ENCODE results near the gene APPBP2. TPM values are rescaled to one million over a fixed set of nuclear protein-coding genes. Genes with fewer than 3 reads are reported as not detected.
"Not testable (repeated sequence)": the region's sequence is repeated elsewhere in the genome, so short reads cannot be mapped to it uniquely, and the experiment has no call there.

Gene APPBP2, protein sequence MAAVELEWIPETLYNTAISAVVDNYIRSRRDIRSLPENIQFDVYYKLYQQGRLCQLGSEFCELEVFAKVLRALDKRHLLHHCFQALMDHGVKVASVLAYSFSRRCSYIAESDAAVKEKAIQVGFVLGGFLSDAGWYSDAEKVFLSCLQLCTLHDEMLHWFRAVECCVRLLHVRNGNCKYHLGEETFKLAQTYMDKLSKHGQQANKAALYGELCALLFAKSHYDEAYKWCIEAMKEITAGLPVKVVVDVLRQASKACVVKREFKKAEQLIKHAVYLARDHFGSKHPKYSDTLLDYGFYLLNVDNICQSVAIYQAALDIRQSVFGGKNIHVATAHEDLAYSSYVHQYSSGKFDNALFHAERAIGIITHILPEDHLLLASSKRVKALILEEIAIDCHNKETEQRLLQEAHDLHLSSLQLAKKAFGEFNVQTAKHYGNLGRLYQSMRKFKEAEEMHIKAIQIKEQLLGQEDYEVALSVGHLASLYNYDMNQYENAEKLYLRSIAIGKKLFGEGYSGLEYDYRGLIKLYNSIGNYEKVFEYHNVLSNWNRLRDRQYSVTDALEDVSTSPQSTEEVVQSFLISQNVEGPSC
- total RNA-seq = 10 to 100 TPM; 22.5 to 25.7 TPM

GRCh38 chr17:60525685-60526514, at the start of gene APPBP2:
Gene APPBP2, minus strand, starts transcription at chr17:60526242. Its CDS starts 311 bp downstream, at chr17:60525931.
- CTCF ChIA-PET = no interaction called here

GRCh38 chr17:60573236-60574051, 47.4 kb upstream of the APPBP2 start:
- ChIA-PET CTCF (interaction anchor here (0.6 to 1.2 kb wide), 2 partner anchors 17 to 330 kb away, joined by 3 read pairs; no protein-coding TSS in a partner anchor), POLR2A (no interaction called here)

More at GRCh38 chr17:60525685-60526514, at the start of gene APPBP2:
- POLR2A ChIA-PET = no interaction called here

DNA sequence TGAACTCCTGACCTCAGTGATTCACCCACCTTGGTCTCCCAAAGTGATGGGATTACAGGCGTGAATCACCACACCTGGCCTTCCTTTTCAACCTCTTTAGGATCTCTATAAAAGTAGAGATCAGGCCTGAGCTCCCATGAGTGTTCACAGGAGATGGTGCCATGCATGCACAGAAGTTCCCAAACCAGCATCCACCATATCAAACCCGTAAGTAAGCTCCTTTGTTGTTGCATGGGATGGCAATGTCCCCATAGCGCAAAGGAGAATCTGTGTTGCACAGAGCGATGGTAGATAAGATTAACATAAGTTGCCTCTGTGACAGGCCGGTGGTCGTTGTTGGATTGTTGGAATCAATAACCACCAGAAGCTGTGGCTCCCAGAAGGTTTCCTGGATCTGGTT, 39.2 kb upstream of the APPBP2 start:
- ChIA-PET POLR2A (no interaction called here), CTCF (no interaction called here)

- ChIA-PET CTCF (no interaction called here), POLR2A (no interaction called here)
Observed at GRCh38 chr17:60563743-60564142, 37.7 kb upstream of the APPBP2 start.

GRCh38 chr17:60562421-60562820, 36.4 kb upstream of the APPBP2 start:
- CTCF ChIA-PET = no interaction called here
- POLR2A ChIA-PET = no interaction called here

DNA sequence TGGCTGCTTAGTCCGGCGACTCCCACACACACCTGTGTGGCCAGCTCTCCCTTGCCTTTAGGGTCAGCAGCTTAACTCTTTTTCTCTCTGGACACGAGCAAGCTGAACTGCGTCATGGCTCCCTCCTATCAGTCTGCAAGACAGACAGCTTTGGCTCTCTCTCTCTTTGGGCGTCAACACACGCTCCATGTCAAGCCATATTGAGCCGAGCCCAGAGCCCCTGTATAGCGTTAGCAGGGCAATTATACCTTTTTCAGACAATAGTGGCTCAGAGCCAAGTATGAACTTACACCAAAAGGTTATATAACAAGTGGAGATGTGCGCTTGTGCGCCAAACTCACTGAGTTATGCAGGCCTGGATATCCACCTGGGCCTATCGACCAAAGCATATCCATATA, 34.8 kb upstream of the APPBP2 start:
- CTCF ChIA-PET = no interaction called here

GRCh38 chr17:60559995-60560859, 34.2 kb upstream of the APPBP2 start:
- ChIA-PET CTCF (no interaction called here), POLR2A (no interaction called here)

More for the DNA sequence above, 34.8 kb upstream of the APPBP2 start:
- POLR2A ChIA-PET = no interaction called here

GRCh38 chr17:60559659-60559994, 33.6 kb upstream of the APPBP2 start:
- ChIA-PET CTCF (interaction anchor here (0.6 kb wide), 1 partner anchor 52 kb away, joined by 3 read pairs; no protein-coding TSS in a partner anchor), POLR2A (no interaction called here)

GRCh38 chr17:60557805-60558204, 31.8 kb upstream of the APPBP2 start:
- ChIA-PET POLR2A (interaction anchor here (0.6 kb wide), 1 partner anchor 254 kb away, joined by 6 read pairs; no protein-coding TSS in a partner anchor), CTCF (no interaction called here)

GRCh38 chr17:60555786-60556185, 29.7 kb upstream of the APPBP2 start:
- POLR2A ChIA-PET = no interaction called here

DNA sequence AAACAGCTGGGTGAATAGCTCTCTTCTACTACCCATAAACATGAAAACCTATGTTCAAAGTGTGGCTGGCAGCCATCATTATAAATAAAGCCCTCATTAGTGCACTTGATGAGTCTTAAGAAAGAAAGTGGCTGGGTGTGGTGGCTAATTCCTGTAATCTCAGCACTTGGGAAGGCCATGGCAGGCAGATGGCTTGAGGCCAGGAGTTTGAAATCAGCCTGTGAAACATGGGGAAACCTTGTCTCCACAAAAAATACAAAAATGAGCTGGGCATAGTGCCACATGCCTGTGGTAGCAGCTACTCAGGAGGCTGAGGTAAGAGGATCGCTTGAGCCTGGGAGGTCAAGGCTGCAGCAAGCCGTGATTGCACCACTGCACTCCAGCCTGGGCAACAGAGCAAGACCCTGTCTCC, 28.3 kb upstream of the APPBP2 start:
- CTCF ChIA-PET = no interaction called here
- POLR2A ChIA-PET = no interaction called here

More at GRCh38 chr17:60555786-60556185, 29.7 kb upstream of the APPBP2 start:
- CTCF ChIA-PET = no interaction called here

GRCh38 chr17:60552255-60552654, 26.2 kb upstream of the APPBP2 start:
- POLR2A ChIA-PET, CTCF ChIA-PET: not testable (repeated sequence)

DNA sequence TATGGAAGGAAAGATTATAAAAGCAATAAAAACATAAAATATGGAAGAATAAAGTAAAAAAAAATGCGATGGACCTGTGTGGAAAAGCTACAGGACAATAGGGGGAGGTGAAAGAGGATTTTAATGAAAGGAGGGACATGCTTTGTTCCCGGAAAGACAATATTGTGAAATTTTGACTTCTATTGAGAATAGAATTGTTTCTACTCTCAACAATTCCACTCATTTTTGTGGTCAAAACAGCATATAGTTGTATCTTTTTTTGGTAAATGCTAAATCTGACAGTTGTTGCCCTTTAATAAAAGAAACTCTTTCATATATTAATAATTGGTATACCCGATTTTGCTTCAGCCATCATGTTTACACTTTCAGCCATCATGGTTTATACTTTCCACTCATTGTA, 22.9 kb upstream of the APPBP2 start:
- ChIA-PET POLR2A (no interaction called here), CTCF (no interaction called here)

GRCh38 chr17:60545465-60546191, 19.6 kb upstream of the APPBP2 start:
- POLR2A ChIA-PET = no interaction called here

DNA sequence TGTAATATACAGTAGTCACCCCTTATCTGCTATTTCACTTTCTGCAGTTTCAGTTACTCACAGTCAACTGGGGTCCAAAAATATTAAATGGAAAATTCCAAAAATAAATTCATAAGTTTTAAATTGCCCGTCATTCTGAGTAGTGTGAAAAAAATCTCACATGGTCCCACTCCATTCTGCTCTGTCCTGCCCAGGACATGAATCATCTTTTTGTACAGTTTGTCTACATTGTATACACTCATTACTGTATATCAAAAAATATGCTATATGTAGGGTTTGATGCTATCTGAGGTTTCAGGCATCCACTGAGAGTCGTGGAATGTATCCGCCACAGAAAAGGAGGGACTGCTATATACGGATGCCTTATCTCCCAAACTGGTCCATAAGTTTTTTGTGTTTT, 16.0 kb upstream of the APPBP2 start:
- ChIA-PET POLR2A (no interaction called here), CTCF (no interaction called here)

More at GRCh38 chr17:60545465-60546191, 19.6 kb upstream of the APPBP2 start:
- CTCF ChIA-PET = interaction anchor here (1.2 kb wide), 1 partner anchor 24 kb away, joined by 3 read pairs; no protein-coding TSS in a partner anchor

GRCh38 chr17:60540460-60540859, 14.4 kb upstream of the APPBP2 start:
- POLR2A ChIA-PET = no interaction called here
- CTCF ChIA-PET = no interaction called here

- POLR2A ChIA-PET = no interaction called here
- CTCF ChIA-PET = no interaction called here
Observed at GRCh38 chr17:60539807-60540206, 13.8 kb upstream of the APPBP2 start.

DNA sequence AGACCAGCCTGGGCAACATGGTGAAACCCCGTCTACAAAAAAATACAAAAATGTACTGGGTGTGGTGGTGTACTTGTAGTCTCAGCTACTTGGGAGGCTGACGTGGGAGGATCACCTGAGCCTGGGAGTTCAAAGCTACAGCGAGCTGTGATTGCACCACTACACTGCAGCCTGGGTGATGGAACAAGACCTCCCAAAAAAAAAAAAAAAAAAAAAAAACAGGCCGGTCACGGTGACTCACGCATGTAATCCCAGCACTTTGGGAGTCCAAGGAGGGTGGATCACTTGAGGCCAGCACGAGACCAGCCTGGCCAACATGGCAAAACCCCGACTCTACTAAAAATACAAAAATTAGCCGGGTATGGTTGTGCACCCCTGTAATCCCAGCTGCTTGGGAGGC, 12.7 kb upstream of the APPBP2 start:
- ChIA-PET POLR2A (no interaction called here), CTCF (no interaction called here)
